HepG2 (cell line): ENCODE data around the gene PTEN.

Source experiments
- FOXK2 ChIP-seq: fragments of 450-650 bp; IDR thresholded peaks from 2 replicates; pipeline ENCODE4 v1.6.1; 2016
- NFRKB ChIP-seq: fragments of 450-650 bp; IDR thresholded peaks from 2 replicates; pipeline ENCODE4 v1.6.1; 2017
- SUZ12 ChIP-seq: fragments of 150-350 bp; IDR thresholded peaks from 2 replicates; pipeline ENCODE4 v1.6.1; 2014; ENCODE audit warnings: low read depth, low read length
- TBL1XR1 ChIP-seq: fragments of 150-350 bp; IDR thresholded peaks from 2 replicates; pipeline ENCODE4 v1.6.1; 2014; ENCODE audit warnings: borderline replicate concordance, low read length; ENCODE audit not compliant: partially characterized antibody
- ZNF331 ChIP-seq: sonication (generic); formaldehyde crosslinking; IDR thresholded peaks from 2 replicates; pipeline ENCODE4 v1.4.0; 2020; ENCODE audit warnings: missing genetic modification reagents
- TF ChIP-seq, protein P1 (sequence below): IDR thresholded peaks from 2 replicates; pipeline ENCODE4 v1.6.1; 2012; ENCODE audit warnings: inconsistent platforms
- TF ChIP-seq, protein P2 (sequence below): sonication (generic); formaldehyde crosslinking; IDR thresholded peaks from 2 replicates; pipeline ENCODE4 v1.5.0; 2020; ENCODE audit warnings: mild to moderate bottlenecking, missing genetic modification reagents, moderate library complexity

DNA sequence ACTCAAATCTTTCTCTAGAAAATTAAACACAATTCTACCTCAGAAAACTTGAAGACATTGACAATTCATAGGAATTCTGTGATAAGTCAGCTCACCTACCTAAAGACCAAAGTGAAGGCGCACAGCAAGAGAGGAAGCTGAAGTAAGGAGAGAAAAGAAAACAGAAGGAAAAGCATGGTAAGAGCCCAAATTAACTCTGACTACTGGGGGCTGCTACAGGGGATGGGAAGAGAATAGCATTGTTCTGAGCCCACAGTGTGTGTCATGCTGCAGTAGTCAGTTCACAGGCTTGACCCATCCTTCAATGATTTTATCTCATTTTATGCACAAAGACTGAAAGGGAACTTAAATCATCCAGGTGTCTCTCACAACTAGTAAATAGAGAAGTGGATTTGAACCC, 111.3 kb downstream of the PTEN start:
- TF ChIP-seq FOXK2 = no peak
- TF ChIP-seq, protein P1, sequence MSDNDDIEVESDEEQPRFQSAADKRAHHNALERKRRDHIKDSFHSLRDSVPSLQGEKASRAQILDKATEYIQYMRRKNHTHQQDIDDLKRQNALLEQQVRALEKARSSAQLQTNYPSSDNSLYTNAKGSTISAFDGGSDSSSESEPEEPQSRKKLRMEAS = no peak
- TF ChIP-seq TBL1XR1 = no peak
- no peak for TF ChIP-seq ZNF331
- TF ChIP-seq, protein P2, sequence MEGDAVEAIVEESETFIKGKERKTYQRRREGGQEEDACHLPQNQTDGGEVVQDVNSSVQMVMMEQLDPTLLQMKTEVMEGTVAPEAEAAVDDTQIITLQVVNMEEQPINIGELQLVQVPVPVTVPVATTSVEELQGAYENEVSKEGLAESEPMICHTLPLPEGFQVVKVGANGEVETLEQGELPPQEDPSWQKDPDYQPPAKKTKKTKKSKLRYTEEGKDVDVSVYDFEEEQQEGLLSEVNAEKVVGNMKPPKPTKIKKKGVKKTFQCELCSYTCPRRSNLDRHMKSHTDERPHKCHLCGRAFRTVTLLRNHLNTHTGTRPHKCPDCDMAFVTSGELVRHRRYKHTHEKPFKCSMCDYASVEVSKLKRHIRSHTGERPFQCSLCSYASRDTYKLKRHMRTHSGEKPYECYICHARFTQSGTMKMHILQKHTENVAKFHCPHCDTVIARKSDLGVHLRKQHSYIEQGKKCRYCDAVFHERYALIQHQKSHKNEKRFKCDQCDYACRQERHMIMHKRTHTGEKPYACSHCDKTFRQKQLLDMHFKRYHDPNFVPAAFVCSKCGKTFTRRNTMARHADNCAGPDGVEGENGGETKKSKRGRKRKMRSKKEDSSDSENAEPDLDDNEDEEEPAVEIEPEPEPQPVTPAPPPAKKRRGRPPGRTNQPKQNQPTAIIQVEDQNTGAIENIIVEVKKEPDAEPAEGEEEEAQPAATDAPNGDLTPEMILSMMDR (CRISPR knock-in tag) = no peak
- no peak for TF ChIP-seq SUZ12
- no peak for TF ChIP-seq NFRKB
